K562 (cell line): Measurements from ENCODE around the gene TRMT10B. TPM values are rescaled to one million over a fixed set of nuclear protein-coding genes. Genes with fewer than 3 reads are reported as not detected.
A peak's percentile ranks its signal among the peaks of the same experiment; 100 is the strongest.

Source experiments
- AFF1 ChIP-seq, 2 experiments: fragments of 450-650 bp; IDR thresholded peaks; 2 replicates each; pipeline ENCODE4 v1.6.1; 2018; ENCODE audit warnings: mild to moderate bottlenecking in 2 of 2, low read depth in 1 of 2; ENCODE audit not compliant: partially characterized antibody in 2 of 2
- ARID4B ChIP-seq: sonication (generic); formaldehyde crosslinking; IDR thresholded peaks from 2 replicates; pipeline ENCODE4 v1.8.0; 2022; ENCODE audit warnings: mild to moderate bottlenecking, missing genetic modification reagents
- BRD4 ChIP-seq: fragments of 200-600 bp; sonication (generic); IDR thresholded peaks from 2 replicates; pipeline ENCODE4 v1.6.1; 2017; ENCODE audit warnings: inconsistent platforms
- CAMTA2 ChIP-seq: fragments of 250-450 bp; sonication (Bioruptor Pico); conservative IDR thresholded peaks from 2 replicates; pipeline ENCODE4 v1.5.1; 2022
- E2F6 ChIP-seq, 2 experiments: IDR thresholded peaks; 2 replicates each; pipeline ENCODE4 v1.6.1; 2011; ENCODE audit warnings: borderline replicate concordance in 1 of 2, control low read depth in 1 of 2, low read depth in 1 of 2, low read length in 1 of 2, mild to moderate bottlenecking in 1 of 2, mixed read lengths in 1 of 2, moderate library complexity in 1 of 2; ENCODE audit not compliant: insufficient read depth in 1 of 2, insufficient read length in 1 of 2, poor library complexity in 1 of 2, severe bottlenecking in 1 of 2; ENCODE audit errors: extremely low read depth in 1 of 2
- ELF1 ChIP-seq: fragments of 200-800 bp; sonication (Bioruptor generic); IDR thresholded peaks from 2 replicates; pipeline ENCODE4 v1.6.1; 2016; ENCODE audit warnings: missing genetic modification characterization, missing compliant biosample characterization
- HCFC1 ChIP-seq: IDR thresholded peaks from 2 replicates; pipeline ENCODE4 v1.6.1; 2012; ENCODE audit warnings: low read depth, low read length, improper control_type of control experiment
- MLX ChIP-seq, 2 experiments: fragments of 450-650 bp in 1 of 2; sonication (generic) in 1 of 2; formaldehyde crosslinking; conservative IDR thresholded peaks; 2 replicates each; pipeline versions ENCODE4 v1.4.0 to v1.8.1; 2020 to 2022; ENCODE audit warnings: mild to moderate bottlenecking in 1 of 2, missing genetic modification reagents in 1 of 2
- POLR2AphosphoS5 ChIP-seq: IDR thresholded peaks from 2 replicates; pipeline ENCODE4 v1.6.1; 2011; ENCODE audit warnings: mild to moderate bottlenecking, low read depth, low read length, moderate library complexity; ENCODE audit not compliant: control insufficient read depth, insufficient read depth
- RBFOX2 ChIP-seq: fragments of 200-400 bp; formaldehyde crosslinking; IDR thresholded peaks from 2 replicates; pipeline ENCODE4 v1.6.1; 2017; ENCODE audit warnings: low read depth, mild to moderate bottlenecking, low read length, moderate library complexity
- SIN3A ChIP-seq, 2 experiments: fragments of 150-350 bp in 1 of 2; IDR thresholded peaks; 2 replicates each; pipeline ENCODE4 v1.6.1; 2011 to 2016; ENCODE audit warnings: borderline replicate concordance in 2 of 2, low read depth in 2 of 2, low read length in 2 of 2, mild to moderate bottlenecking in 2 of 2, moderate library complexity in 2 of 2; ENCODE audit not compliant: control insufficient read depth in 1 of 2
- YY1 ChIP-seq, 3 experiments: IDR thresholded peaks; 2 replicates each; pipeline ENCODE4 v1.6.1; 2011; ENCODE audit warnings: low read length in 2 of 3, mild to moderate bottlenecking in 2 of 3, moderate library complexity in 2 of 3, borderline replicate concordance in 1 of 3, control low read depth in 1 of 3, low read depth in 1 of 3; ENCODE audit not compliant: insufficient read depth in 3 of 3, insufficient replicate concordance in 2 of 3, control insufficient read depth in 1 of 3, insufficient read length in 1 of 3; ENCODE audit errors: extremely low read depth in 1 of 3
- polyA plus RNA-seq, 8 experiments: library from polyadenylated mRNA; depleted of rRNA in 4 of 8; stranded (reverse) in 5 of 8; unstranded in 3 of 8; fragments of >200 nt; fragmentation: Nextera tagmentation in 2 of 8; fragmentation: Illumina TruSeq in 1 of 8; extraction: Ambion mirVana in 2 of 8; extraction: Trizol in 1 of 8; gene quantifications; 2 replicates each; pipeline versions ENCODE4 v1.2.1 to v1.2.3, GENCODE V29; 2011 to 2014; ENCODE audit warnings: inconsistent platforms in 1 of 8, missing spikeins in 1 of 8
- total RNA-seq, 7 experiments: library from RNA; depleted of rRNA in 6 of 7; stranded (reverse); fragments of >200 nt in 6 of 7; fragmentation: Illumina TruSeq in 2 of 7; extraction: Trizol in 2 of 7; gene quantifications; 2 replicates each; pipeline versions ENCODE4 v1.2.1 to v1.2.3, GENCODE V29; 2011 to 2021; ENCODE audit warnings: low replicate concordance in 1 of 7

Gene TRMT10B
- total and polyA plus RNA-seq, 9 of the 15 experiments (the other 6 are each of a cell fraction or from before 2014, with no cell fraction given): 2.9 to 13.4 (median 7.0) TPM

- TF ChIP-seq RBFOX2 (peak; percentile 73), POLR2AphosphoS5 (peak; percentile 51; the same call in 1 of the 2 replicates), SIN3A (IDR thresholded peaks at IDR 0.05; ENCODE audit: borderline replicate concordance in 2 of 2, control insufficient read depth in 1 of 2, low read depth in 2 of 2, low read length in 2 of 2) (0 out of 4 replicates have a peak, but pooled peaks of 1 of the 2 experiments have one; percentile 75), AFF1 (IDR thresholded peaks at IDR 0.05; ENCODE audit: low read depth in 1 of 2, partially characterized antibody in 2 of 2) (no peak), HCFC1 (peak; percentile 87), CAMTA2 (no peak), ARID4B (CRISPR knock-in tag) (0 out of 2 replicates have a peak, but pooled peaks have one; percentile 23), MLX (CRISPR knock-in tag; conservative IDR thresholded peaks at IDR 0.05) (no peak), ELF1 (peak; percentile 90), E2F6 (IDR thresholded peaks at IDR 0.05; ENCODE audit: borderline replicate concordance in 1 of 2, extremely low read depth in 1 of 2, insufficient read depth in 1 of 2, insufficient read length in 1 of 2, low read depth in 1 of 2, low read length in 1 of 2, poor library complexity in 1 of 2, severe bottlenecking in 1 of 2) (peak in 1 of 2 experiments; percentile 24), YY1 (IDR thresholded peaks at IDR 0.05; ENCODE audit: borderline replicate concordance in 1 of 3, control insufficient read depth in 1 of 3, extremely low read depth in 1 of 3, insufficient read depth in 3 of 3, insufficient read length in 1 of 3, insufficient replicate concordance in 2 of 3, low read depth in 1 of 3, low read length in 2 of 3) (peak in 1 of 3 experiments; percentile 45), BRD4 (no peak)
Measured at GRCh38 chr9:37753489-37754190, at the start of gene TRMT10B (continued).
